GM18511 (cell line): ENCODE data around the gene SLC12A7.
"Not testable (repeated sequence)": the region's sequence is repeated elsewhere in the genome, so short reads cannot be mapped to it uniquely, and the experiment has no call there.

Experiments
- ATAC-seq: cut with Tn5 transposase; IDR thresholded peaks from one replicate; pipeline ENCODE4 v1.9.1; 2021; ENCODE audit warnings: mild to moderate bottlenecking, moderate library complexity; ENCODE audit not compliant: unreplicated experiment

The SLC12A7 gene

DNA sequence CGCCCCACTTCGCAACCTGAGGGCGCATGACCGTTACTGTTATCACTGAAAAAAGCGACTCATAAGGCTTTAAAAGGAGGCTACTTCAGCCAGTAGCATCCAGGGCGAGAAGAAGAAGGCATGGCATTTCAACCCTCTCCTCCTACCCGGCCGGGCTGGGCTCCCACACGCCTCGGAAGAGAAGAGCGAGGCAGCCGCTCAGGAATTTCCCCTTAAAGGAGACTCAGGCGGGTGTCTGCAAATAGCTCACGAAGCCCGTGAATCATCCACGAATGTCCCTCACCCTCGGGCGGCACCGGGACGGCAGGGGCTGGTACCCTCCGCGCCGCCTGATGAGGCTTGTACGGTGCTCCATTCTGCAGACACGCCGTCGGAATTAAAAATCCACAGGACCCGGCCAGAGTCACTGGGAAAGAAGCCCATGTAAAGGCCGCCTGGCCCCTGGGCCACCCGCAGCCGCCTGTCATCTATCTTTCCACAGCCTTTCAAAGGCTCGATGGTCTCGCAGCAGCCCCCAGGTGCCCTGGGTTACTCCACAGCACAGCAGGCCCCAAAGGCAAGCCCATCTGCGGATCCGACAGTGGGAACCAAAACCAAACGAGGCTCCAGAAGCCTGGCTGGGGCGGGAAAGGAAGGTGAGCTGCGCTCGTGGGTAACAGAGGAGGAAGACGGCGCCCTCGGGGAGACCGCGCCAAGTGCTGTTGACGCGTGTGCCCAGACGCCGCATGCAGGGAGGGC is 11.8 kb downstream of the SLC12A7 start:
- no peak for ATAC-seq

DNA sequence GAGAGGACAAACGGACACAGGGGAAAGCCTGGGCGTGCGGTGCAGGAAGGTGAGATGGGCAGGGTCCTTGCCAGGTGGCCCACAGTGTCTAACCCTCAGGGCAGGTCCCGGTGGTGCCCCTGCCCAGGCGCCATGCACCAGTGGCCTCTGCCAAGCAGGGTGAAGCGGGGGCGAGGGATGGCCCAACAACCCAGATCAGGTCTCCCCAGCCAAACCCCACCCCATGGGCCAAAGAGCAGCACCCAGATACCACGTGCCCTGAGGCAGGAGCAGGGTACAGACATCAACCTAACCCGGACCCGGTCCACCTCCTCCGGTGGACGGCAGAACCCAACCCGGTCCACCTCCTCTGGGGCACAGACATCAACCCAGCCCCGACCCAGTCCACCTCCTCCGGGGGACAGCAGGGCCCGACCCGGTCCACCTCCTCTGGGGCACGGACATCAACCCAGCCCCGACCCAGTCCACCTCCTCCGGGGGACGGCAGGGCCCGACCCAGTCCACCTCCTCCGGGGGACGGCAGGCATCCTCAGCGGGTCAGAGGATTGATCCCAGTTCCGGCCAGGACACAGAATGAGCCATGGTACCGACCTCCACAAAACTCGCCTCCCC is 12.8 kb downstream of the SLC12A7 start:
- no peak for ATAC-seq

DNA sequence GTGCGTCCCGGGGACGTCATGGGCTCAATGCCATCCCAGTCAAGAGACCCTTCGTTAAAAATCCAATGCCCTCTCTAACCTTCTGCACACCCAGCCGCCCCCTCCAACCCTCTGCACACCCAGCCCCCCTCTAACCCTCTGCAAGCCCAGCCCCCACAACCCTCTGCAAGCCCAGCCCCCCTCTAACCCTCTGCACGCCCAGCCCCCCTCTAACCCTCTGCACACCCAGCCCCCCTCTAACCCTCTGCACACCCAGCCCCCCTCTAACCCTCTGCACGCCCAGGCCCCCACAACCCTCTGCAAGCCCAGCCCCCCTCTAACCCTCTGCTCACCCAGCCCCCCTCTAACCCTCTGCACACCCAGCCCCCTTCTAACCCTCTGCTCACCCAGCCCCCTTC is 13.9 kb downstream of the SLC12A7 start:
- not testable (repeated sequence) for ATAC-seq

DNA sequence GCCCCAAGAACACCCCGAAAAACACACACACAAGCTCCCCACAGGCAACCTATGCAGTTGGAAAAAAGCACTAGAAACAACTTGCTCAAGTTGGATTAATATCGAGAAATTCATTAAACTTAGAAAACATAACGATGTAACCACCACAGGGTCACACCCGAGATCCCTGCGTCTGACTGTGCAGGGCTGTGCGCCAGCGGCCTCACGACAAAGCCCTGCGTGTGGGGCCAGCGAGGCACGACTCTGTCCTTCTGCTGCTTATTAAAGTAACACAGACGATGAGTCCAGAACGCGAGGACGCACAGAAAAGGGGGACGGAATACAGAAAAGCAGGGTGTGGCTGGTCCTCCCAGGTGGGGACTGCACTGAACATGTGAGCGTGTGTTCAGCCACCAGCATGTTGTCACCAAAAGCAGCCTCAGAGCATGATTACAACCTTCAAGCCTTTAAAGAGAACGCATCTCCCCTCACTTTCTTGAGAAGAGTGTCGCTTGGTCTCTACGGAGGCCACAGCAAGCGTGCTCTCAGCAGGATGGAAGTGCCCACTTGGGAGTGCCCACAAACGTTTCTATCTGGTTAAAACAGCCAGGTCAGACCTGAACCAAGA is 14.4 kb downstream of the SLC12A7 start:
- no peak for ATAC-seq

DNA sequence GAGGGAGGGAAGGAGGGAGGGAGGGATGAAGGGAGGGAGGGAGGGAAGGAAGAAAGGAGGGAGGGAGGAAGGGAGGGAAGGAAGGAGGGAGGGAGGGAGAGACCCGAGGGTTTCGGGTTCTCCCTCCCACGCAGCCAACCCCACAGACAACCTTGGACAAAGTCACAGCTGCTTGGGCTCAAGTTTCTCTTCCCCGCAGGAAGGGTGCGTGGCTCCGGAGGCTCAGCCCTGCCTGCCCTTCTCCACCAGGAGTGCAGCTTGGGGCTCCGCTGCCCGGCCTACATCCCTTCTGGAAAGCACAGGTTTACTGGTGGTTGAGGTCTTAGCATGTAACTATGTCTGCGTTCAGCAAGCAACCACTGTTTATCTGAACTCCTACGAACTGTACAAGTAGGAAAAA is 15.0 kb downstream of the SLC12A7 start:
- no peak for ATAC-seq

DNA sequence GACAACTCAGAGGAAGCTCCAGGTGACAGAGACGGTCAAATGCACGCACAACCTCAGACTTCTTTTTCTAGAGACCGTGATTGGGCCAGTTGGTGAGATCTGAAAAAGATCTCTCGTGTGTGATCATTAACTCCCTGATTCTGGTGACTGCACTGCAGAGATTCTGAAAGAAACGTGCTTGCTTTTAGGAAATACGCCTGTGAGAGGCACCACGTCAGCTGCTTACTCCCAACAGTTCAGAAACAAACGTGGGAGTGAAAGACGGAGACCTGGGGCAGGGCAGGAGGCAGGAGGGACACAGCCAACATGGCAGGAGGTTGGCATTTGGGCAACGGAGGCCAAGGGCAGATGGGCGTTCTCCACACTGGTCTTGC is 15.9 kb downstream of the SLC12A7 start:
- ATAC-seq = no peak

DNA sequence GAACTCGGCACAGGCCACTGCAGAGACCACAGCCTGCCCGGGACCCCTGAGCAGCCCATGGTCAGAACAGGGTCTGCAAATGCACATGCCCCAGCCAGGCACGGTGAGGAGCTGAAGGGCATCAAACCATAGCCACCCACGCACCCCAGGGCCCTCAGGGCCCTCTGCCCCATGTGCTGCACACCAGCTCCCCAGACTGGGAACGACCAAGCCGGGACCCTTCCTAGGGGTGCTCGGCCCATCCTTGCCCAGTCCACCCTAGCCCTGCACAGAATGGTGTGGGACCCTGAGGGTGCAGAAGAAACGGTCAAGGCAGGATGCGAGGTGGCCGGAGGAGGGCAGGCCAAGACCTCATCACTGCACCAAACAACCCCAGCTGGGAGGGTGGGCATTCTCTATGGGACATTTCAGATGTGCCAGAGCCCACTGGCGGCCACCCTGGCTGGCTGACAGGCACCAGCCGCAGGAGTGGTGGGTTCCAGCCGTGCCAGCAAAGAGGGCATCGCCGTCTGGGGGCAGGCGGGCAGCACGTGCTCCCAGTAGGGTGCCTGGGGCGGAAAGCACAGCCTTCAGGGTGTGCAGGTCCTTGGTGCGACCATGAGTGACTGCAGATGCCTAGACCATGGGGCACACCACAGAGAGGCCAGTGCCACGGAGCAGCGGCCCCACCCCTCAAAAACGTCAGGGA is 16.4 kb downstream of the SLC12A7 start:
- ATAC-seq = no peak

DNA sequence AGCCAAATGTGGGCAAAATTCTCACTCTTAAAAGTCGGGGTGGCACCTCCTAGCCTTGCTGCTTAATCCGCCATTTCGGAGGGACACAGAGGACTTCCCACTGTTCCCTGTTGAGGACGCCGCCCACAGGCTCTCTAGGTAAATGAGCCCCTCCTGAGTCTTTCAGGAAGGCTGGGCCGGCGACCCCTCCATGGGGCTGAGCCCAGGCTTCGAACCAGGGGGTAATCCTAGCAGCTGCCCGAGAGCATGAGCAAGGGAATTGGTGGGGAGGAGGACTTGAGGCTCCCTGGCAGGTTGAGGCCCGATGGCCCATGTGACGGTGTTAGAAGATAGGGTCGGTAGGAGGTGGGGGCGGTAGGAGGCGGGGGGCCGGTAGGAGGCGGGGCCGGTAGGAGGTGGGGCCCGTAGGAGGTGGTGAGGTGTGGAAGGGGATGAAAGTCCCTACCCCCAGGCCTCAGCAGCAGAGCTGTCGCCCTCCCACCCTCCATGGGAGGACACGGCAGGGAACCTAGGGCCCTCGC is 17.1 kb downstream of the SLC12A7 start:
- no peak for ATAC-seq

DNA sequence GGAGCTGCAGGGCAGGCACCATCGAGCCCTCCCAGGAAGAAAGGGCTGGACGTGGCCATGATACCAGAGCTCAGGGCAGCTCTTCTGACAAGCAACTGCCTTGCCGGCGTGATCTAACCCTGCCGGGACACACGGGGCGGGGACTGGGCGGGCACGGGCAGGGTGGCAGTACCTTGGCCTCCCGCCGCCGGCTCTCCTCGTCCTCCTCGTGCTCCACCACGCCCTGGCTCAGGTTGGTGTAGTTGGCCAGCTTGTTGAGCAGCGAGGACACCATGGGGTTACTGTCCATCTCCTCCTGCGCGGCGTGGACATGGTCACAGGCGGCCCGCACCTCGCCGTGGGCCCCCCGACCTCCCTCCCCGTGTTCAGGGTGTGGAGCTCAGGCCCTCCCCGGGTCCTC is 18.5 kb downstream of the SLC12A7 start:
- no peak for ATAC-seq

DNA sequence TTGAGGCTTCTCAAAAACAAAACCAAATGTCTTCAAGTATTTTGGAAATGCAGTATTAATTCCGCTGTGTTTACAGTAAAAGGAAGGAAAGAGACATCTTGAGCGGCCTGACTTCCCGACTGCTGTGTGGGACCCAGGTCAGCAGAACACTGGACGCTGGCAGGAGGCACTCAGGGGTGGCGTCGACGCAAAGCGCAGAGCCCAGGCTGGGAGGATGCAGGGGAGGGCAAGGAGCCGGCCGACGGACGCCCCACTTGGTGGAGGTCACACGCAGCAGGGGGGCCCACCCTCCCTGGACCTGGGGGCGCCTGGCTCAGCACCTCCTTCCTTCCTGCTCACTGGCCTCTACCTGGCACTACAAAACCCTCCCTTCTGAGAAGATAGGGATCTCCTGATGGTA is 19.7 kb downstream of the SLC12A7 start:
- ATAC-seq = no peak

DNA sequence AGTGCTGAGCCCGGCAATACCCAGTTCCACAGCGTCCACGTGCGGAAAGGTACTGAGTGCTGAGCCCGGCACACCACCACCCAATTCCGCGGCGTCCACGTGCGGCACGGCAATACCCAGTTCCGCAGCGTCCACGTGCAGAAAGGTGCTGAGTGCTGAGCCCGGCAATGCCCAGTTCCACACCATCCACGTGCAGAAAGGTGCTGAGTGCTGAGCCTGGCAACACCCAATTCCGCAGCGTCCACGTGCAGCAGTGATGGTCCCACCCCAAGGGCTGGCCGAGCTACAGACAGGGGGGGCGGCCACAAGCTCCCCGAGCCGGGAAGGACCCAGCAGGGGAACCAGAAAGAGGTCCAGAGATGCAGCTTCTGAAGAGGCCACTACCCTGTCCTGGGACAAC is 20.2 kb downstream of the SLC12A7 start:
- ATAC-seq = no peak

DNA sequence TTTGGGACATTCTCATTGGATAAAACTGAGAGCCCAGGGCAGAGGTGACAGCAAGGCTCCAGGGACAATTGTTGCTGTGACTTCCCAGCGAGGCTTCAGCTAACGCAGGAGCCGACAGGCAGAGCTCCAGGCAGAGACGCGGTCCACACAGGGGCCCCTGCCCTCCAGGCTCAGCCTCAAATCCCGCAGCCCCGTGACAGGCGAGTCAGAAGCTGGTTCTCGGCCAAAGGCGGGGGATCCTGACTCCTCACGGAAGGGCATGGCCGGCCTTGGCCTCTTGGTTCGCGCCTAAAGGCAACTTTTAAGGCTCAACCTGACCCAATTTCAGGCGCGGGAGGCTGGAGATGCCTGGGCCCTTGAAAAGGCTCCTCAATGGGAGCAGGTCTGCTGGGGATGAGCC is 21.3 kb downstream of the SLC12A7 start:
- no peak for ATAC-seq

DNA sequence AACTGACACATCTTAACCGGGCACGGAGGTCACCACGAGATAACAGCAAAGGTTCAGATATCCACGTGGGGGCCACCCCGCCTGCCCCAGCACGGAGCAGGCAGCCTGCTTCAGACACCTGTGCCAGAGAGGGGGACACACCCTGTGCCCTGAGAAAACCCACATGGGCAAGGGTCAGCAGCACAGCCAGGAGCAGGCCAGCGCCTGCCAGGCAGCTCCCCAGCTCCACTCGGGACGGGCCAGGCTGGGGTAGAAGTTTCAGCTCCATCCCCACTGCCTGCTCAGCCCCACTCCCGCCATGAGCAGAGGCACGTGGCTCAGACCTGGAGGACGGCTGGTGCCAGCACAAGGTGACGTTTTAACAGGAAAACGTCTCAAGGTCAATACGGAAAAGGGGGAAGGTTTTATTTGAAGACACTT is 22.2 kb downstream of the SLC12A7 start:
- ATAC-seq = no peak

DNA sequence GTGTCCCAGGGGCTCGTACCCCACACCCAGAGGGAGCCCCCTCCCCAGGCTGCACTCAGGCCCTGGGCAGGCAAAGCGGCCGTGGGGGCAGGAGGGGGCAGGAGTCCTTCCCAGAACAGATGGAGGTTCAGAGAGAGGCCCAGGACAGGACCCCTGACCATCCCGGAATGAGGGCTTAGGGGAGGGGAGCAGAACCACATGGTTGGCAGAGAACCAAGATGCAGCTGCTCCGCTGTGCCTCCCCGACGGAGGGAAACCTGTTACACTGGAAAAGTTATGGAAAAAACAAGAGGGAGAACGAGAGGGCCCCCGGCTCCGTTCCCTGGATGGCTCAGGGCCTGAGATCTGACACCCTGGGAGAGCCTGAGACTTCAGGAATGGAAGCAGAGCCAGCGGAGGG is 22.7 kb downstream of the SLC12A7 start:
- ATAC-seq = no peak

DNA sequence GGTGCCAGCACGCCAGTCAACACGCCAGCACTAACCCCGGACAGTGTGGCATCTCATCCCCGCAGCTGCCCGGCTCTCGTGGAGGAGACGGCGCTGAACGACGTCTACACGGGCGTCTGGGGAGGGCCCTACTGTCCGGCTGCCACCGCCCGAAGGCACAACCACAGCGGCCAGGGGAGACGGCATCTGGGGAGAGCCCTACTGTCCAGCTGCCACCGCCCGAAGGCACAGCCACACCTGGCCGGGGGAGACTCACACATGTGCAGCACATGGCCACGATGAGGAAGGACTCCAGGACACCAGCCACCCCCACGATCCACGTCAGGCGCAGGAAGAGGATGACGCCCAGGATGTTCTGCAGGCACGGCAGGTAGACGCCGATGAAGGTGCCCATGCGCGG is 23.1 kb downstream of the SLC12A7 start:
- ATAC-seq = no peak

DNA sequence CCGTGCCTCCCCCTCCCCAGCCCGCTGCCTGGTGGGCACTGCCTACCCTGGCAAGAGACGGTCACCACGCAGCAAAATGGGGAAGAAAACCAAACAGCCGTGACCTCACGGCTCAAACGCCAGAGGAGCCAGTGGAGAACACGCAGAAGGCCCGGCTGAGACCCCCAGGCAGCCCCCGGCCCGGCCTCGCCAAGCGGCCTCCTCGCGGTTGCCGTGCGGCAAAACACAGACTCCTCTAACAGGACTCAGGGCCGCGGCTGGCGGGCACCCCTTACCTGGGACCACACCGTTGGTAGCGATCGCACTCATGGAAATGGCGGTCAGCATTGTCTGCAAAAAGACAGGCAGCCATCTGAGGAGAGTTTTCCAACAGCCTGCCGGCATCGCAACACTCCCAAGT is 23.8 kb downstream of the SLC12A7 start:
- no peak for ATAC-seq

DNA sequence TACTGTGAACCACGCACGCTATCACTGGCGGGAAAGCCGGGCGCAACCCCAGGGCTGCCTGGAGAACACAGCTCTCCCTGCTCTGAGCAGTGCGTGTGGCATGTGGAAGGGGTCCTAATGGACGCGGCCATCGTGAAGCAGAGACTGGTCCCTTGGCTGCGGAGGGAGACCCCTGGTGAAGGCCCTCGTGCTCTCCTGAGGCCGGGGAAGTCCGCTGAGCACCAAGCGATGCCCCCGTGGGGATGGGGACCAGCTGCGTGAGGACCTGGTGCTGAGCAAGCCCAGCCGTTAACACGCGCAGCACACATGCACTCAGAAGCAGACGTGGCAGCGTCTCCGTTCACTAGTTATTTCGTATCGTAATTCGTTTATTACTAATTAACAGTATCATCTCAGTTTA is 24.4 kb downstream of the SLC12A7 start:
- no peak for ATAC-seq

DNA sequence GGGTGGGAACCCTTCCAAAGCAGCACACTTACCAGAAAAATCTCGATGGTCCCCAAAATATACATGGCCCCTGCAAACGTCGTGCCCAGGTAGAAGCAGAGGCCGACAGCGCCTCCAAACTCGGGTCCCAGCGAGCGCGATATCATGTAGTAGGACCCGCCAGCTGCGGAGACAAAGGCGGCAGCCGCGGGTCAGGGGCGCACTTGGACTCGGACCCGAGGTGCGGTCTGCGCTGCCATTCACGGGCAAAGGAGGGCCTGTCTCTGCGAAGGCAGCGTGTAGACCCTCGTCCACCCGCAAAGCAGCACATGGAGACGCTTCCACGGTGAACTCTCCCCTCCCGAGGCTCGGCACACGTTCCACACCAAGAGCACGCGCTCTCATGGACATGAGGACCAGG is 25.0 kb downstream of the SLC12A7 start:
- ATAC-seq = no peak

DNA sequence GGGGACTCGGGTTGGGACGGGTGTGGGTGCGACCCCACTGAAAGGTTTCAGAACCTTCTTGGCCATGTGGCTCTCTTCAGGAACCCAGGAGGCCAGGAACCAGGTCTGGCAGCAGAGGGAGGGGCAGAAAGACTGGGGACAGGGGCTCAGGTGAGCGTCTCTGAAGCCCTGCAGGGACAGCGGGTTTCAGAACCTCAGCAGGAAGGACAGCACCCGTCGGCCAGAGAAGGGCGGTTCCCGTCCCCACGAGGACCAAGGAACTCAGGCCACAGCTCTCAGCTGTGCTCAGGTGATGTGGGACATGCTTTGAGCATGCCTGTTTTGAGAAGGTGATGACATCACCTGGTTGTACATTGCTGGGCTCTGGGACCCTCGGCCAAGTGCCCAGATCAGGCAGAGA is 25.7 kb downstream of the SLC12A7 start:
- ATAC-seq = no peak

DNA sequence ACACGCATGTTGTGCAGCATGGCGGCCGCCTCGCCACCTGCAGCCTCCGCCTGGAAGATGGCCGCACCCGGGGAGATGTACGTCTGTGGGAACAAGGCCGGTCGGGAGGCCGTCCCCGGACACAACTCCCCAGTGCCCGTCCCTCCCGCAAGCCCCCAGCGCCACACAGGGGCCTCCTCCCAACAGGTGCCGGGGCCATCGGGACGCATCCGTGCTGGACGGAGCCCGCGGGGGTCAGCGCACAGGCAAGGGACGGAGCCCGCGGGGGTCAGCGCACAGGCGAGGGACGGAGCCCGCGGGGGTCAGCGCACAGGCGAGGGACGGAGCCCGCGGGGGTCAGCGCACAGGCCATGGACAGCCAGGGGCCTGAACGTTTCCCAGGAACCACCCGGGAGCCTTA is 26.5 kb downstream of the SLC12A7 start:
- ATAC-seq = no peak

DNA sequence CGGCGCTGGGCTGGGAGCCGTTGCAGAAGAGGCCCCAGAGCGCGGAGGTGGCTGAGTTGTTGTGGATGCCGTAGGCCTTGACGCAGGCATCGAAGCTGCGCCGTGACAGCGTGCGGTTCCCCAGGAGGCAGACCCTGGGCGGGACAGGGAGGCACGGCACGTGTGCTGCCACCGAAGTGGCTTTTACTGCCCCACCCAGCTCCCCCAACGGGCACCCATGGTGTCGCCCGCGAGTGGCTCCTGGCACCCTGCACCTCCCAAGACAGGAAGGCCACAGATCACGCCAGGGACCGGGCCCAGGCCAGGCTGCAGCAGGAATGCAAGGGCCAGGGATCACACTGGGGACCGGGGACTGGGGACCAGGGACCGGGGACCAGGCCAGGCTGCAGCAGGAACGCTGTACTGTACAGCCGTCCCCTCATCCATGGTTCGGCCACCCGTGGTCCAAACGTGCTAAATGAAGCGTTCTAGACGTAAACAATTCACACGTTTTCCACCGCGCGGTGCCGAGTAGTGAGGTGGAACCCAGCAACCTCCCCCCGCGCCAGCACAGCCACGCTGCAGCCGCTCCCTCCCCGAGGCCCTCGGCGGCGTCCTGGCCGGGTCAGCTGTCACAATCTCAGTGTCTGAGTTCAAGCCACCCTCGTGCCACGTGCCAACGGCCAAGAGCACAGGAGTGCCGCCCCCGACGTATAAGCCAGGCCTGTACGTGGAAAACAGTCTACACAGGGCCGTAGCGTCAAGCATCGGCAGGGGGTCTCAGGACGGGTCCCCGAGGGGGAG is 27.8 kb downstream of the SLC12A7 start:
- ATAC-seq = no peak
